IPS-18c (cell line): ENCODE data around the gene CYBB.

Experiments
- H3K4me3 ChIP-seq: 2 replicates; pipeline ENCODE4 v1.7.0; 2013; ENCODE audit warnings: low read depth, mild to moderate bottlenecking, low read length, moderate library complexity; ENCODE audit not compliant: insufficient read depth
- H3K9me3 ChIP-seq: one replicate; pipeline ENCODE4 v1.6.1; 2013; ENCODE audit warnings: mild to moderate bottlenecking, low read length, moderate library complexity; ENCODE audit not compliant: control insufficient read depth, insufficient read depth

Gene CYBB

GRCh38 chrX:37817176-37817575, 37.3 kb downstream of the CYBB start:
- no peak overlapping the region for H3K4me3 ChIP-seq
- no peaks in the 10 kb centered on the region for H3K9me3 ChIP-seq

DNA sequence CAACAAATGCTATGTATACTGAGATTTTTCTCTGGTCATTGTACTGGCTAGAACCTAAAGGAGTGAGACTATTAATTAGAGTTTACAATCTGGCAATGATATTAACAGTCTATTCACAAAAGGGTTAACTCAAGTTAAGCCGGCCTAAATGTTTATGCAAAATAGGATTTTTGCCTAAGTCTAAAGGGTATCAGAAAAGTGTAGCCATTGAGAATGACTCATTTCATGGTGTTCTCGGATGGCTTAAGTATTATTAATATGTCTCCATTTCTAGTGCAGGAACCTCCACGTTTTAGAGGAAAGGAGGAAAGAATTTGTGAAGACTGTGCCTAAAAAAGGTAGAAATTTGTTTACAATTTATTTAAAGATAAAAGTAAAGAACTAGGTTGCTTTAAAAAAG, 37.7 kb downstream of the CYBB start:
- H3K4me3 ChIP-seq, result no peak overlapping the region

DNA sequence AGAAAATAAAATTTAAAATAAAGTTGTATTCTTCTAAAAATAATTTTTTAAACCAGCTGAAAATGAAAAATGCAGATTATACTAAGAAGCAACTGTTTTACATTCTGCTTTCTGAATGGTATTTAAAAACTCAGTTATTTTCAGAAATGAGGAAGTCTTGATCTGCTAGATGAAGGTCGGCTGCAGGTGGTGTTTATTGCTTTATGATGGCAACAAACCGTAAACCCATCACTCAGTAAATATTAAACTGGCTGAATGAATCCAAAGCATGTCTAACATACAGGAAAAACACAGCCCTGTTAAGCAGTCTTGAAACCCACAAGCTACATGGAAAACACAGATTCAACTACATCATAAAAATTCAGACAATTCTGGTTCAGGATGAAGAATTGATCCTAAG, 38.2 kb downstream of the CYBB start:
- Histone ChIP-seq H3K4me3 (no peak overlapping the region), H3K9me3 (no peaks in the 10 kb centered on the region)

More for the DNA sequence above, 37.7 kb downstream of the CYBB start:
- H3K9me3 ChIP-seq, result no peaks in the 10 kb centered on the region

GRCh38 chrX:37820646-37821045, 40.8 kb downstream of the CYBB start:
- Histone ChIP-seq H3K4me3 (no peak overlapping the region), H3K9me3 (no peaks in the 10 kb centered on the region)

- no peaks in the 10 kb centered on the region for H3K9me3 ChIP-seq
- H3K4me3 ChIP-seq, result no peak overlapping the region
These were observed 44.8 kb downstream of the CYBB start for GRCh38 chrX:37824491-37825214.

DNA sequence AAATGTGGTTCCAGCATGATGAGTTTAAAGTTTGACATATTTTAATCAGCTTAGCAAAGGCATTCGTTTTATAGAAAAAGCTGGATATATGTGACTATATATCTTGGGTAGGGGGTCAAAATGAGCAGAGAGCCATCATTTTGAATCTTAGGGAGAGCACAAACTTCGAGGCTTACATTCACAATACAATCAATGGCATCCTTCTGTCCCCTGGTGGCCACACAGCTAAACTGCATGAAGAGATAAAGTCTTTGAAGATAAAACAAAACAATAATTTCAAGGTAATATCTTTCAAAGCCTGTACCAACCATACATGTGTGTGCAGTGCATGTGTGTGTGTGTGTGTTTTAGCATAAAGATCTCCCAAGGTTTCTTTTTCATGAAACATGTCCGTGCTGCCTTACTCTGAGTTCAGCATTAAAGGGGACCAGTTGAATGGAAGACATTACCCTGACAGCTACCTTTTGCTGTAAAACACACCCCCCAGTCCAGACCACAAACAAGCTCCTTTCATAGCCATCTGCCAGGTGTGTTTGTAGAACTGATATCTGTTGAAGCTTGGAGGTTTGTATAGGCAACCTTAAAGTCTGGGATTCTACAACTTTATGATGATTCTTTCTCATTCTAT, 45.5 kb downstream of the CYBB start:
- Histone ChIP-seq H3K4me3 (no peak overlapping the region), H3K9me3 (no peaks in the 10 kb centered on the region)

DNA sequence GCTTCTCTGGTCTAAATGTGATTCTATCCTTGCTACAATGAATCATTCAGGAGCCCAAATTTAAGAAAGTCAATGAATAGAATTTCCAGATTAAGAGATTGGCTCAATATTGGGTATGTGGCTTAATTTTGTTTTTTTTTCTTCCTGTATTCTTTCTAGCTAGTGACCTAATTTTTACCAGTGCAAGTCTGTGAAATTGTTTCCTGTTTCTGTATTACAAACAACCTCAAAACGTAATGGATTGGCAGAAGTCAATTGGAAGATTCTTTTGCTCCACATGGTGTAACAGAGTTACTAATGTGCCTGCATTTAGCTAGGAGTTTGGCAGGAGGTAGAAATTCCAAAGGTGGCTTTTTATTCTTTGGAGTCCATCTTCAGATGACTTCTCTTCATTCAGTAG, 49.9 kb downstream of the CYBB start:
- H3K9me3 ChIP-seq, result no peaks in the 10 kb centered on the region
- H3K4me3 ChIP-seq, result no peak overlapping the region

DNA sequence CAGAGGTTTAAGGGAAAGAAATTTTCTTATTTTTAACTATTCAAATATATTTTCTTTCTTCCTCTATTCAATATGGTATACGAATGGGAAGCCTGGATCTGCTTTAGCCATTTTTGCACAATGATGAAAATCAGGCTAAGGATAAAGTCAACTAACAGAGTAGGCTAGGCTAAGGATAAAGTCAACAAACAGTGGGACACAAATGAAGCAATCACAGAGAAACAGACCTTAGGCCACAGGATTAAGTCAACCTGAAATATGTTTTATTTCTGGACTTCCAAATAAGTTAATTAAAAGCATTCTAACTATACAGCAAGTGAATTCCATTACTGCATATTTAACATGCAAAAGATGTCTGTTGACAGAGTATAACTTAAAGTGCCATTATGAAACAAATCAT, 50.5 kb downstream of the CYBB start:
- H3K9me3 ChIP-seq, result no peaks in the 10 kb centered on the region

DNA sequence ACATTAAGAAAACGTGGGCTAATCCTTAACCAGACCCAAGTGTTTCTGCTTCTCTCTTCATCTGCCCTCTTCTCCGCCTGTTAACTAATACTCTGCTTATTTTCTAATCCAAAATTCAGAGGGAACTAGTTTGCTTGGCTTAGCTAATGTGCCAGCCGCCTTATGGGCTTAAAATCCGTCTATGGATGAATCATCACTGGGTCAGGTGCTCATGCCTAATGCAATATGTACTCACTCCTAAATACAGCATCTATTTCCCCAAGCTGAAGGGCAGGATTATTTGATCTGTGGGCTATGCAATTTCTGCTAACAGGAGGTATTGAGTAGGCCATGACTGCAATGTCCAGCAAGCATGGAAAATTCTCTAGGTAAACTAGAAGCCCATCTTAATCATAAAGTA, 55.1 kb downstream of the CYBB start:
- H3K9me3 ChIP-seq, result no peaks in the 10 kb centered on the region

More for the DNA sequence above, 50.5 kb downstream of the CYBB start:
- H3K4me3 ChIP-seq, result no peak overlapping the region

DNA sequence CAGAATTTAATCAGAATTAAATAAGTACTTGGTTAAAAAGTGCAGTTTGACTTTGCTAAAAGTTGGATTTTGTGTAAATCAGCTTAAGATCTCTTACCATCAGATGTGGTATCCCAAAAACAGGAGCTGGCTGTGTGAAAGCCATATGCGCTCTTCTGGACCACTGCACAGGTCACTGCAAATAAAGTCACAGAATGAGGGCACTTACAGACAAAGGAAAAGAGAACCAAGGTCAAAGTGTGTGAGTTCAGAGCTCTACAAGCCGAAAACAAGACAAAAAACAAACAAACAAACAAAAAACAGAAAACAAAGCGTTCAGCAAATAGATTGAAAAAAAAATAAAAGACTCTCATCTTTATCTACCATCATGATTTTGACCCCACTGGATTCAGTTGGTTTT, 61.1 kb downstream of the CYBB start:
- Histone ChIP-seq H3K9me3 (no peaks in the 10 kb centered on the region), H3K4me3 (no peak overlapping the region)

More for the DNA sequence above, 55.1 kb downstream of the CYBB start:
- H3K4me3 ChIP-seq, result no peak overlapping the region

DNA sequence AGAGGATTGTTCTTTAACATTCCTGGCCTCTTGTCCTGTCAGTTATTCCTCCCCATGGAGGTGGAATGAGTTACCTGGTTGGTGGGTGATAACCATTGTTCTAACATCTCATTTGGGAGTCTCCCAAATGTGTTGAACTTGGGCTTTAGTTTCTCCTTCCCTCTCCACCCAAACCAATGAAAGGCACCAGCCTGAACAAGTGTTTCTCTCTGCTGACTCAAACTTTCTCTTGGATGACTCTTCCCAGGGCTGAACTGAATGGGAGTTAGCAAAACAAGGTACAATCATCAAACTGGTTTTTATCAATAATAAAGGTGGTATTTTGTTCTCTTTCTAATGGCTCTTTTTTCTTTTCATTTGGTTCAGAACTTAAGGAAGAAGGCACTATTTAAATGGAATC, 64.8 kb downstream of the CYBB start:
- H3K9me3 ChIP-seq, result no peaks in the 10 kb centered on the region
- H3K4me3 ChIP-seq, result no peak overlapping the region

DNA sequence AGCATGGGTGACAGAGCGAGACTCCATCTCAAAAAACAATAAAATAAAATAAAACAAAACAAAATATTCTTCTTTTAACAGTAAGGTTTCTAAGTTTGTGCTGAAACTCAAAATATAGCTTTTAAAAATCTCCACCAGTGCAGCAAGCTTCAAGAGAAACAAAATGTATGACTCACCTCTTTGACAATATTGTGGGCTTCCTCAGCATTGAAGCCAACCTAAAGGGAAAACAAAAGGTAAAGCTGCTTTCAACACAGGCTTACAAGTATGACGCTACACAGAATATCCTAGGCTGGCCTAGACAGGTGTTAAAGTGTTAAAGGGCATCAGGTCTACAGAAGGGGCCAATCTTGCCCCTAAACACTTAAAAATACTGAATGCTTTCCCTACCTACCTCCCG, 66.3 kb downstream of the CYBB start:
- Histone ChIP-seq H3K4me3 (no peak overlapping the region), H3K9me3 (no peaks in the 10 kb centered on the region)

- H3K4me3 ChIP-seq, result peak overlapping the region; percentile 50
- no peaks in the 10 kb centered on the region for H3K9me3 ChIP-seq
These were observed 66.7 kb downstream of the CYBB start for GRCh38 chrX:37846558-37846933.

DNA sequence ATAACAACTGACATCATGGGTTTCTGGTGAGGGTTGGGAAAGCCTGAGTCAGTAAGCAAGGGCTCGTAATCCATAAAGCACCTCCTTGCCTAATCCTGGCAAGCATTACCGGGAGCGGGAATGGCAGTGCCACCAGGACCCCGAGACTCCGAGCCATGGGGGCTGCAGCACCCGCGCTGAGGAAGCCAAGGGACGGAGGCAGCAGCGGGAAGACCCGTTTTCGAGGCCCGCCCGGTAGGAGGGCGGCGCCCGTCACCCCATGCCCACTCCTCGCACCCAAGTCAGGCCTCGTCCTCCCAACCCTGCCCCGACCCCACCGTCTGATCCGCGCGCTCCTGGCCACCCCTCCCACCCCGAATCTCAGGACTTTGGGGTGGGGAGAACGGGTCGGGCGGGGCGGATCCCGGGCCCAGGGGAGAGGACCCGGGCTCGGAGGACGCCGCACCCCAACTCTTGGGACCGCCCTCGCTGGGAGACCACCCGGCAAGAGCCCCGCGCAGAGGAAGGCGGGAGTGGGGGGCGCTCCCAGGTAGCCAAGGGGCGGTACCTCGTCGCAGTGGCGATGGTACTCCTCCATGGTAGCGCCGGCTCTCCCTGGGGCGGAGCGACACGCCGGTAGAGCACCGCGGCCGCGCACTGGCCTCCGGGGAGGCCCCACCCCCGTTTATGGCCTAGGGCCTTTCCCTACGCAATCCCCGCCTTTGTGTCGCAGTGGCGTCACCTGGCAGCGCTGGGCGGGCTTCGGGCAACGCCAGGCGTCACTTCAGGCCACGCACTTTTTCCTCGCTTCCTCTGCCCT, 67.3 kb downstream of the CYBB start, which contains the start of gene DYNLT3:
Gene DYNLT3, minus strand, starts transcription at position 638 of the 799 bp plus-strand sequence. Its CDS starts 61 bp downstream, at position 577.
- Histone ChIP-seq H3K9me3 (no peaks in the 10 kb centered on the region), H3K4me3 (peak within 1 kb of the TSS; percentile 50)

DNA sequence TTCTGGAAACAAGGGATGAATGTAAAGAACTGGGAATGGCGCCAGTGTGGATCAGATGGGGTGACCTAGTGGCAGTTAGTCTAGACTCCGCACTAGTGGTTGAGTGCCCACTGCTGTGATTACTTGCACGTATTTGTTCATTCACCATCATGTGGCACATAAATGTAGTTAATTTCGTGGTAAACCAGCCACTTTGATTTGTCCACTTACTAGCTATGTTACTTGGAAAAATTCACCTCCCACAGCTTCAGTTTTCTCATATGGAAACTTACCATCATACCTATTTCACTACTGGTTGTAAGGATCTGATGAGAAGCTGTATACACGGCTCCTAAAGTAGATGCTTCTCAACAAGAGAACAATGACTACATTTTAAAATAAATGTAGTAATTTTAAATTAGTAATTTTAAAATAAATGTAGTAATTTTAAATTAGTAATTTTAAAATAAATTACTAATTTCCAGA, 67.9 kb downstream of the CYBB start:
- Histone ChIP-seq H3K4me3 (peak overlapping the region; percentile 50; the same call in 1 of the 2 replicates), H3K9me3 (no peaks in the 10 kb centered on the region)

GRCh38 chrX:37854148-37854547, 74.3 kb downstream of the CYBB start:
- no peaks in the 10 kb centered on the region for H3K9me3 ChIP-seq
- H3K4me3 ChIP-seq, result no peak overlapping the region

DNA sequence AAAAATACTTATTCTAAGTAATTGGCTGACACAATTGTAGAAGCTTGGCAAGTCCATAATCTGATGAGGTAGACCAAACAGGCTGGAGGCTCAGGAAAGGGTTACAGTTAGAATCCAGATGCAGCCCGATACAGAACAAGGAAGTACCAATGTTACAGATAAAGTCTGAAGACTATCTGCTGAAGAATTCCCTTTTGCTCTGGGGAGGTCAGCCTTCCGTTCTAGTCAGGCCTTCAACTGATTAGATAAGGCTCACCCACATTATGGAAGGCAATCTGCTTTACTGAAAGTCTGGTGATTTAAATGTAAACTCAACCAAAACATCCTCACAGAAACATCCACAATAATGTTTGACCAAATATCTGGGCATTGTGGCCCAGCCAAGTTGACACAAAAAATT, 74.9 kb downstream of the CYBB start:
- no peak overlapping the region for H3K4me3 ChIP-seq
- no peaks in the 10 kb centered on the region for H3K9me3 ChIP-seq

DNA sequence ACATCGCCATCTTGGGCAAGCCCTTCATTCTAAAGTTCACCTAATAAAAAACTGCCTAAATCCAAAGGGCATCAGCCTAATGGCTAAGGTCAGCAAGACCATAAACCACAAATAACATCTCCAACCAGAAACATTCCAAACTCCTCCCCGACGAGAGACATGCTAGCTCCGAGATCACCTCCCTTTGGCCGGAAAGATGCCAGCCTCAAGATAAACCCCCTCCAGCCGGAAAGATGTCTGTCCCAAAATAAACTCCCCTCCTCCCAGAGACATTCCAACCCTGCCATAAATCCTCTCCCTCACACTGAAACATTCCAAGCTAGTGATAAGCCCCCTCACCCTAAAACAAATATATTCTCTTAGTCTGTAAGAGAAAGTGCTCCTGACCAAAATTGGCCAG, 80.9 kb downstream of the CYBB start:
- H3K9me3 ChIP-seq, result no peaks in the 10 kb centered on the region
- no peak overlapping the region for H3K4me3 ChIP-seq
